Measurements from ENCODE around the gene DOCK1.

DOCK1 gene

GRCh38 chr10:127325506-127325905 lies 420.3 kb downstream of the DOCK1 start:
- no peak for DNase-seq
- intact Hi-C loops (cut with DNase I) = no loop called here

- no peak for DNase-seq
- intact Hi-C loops (cut with DNase I) = no loop called here
These were observed 421.7 kb downstream of the DOCK1 start for GRCh38 chr10:127326883-127327282.

GRCh38 chr10:127331696-127332095 lies 426.5 kb downstream of the DOCK1 start:
- intact Hi-C loops (cut with DNase I) = no loop called here
- DNase-seq = no peak

- DNase-seq = peak in 9 of 42 donors; percentile 17 to 52 (median 30)
- intact Hi-C loops (cut with DNase I) = no loop called here
These were observed 427.4 kb downstream of the DOCK1 start for GRCh38 chr10:127332631-127333030.

DNA sequence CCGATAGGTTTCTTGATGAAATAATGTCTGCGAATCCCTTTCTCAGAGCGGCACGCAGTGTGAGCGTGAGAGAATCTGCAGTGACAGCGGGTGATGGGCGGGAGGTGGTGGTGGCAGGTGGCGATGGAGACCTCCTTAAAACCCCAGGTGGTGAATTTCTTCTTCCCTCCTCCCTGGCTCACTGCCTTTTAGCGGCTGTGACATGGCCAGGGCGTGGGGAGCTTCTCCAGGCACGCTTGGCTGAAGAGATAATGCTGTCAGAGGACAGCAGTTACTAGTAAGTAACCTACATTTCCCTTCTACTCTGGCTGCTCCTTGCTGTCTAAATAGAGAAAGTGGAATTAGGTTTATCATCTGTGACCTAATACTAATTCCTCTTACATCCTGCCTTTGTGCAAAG lies 432.6 kb downstream of the DOCK1 start:
- intact Hi-C loops (cut with DNase I) = no loop called here
- DNase-seq = no peak

DNA sequence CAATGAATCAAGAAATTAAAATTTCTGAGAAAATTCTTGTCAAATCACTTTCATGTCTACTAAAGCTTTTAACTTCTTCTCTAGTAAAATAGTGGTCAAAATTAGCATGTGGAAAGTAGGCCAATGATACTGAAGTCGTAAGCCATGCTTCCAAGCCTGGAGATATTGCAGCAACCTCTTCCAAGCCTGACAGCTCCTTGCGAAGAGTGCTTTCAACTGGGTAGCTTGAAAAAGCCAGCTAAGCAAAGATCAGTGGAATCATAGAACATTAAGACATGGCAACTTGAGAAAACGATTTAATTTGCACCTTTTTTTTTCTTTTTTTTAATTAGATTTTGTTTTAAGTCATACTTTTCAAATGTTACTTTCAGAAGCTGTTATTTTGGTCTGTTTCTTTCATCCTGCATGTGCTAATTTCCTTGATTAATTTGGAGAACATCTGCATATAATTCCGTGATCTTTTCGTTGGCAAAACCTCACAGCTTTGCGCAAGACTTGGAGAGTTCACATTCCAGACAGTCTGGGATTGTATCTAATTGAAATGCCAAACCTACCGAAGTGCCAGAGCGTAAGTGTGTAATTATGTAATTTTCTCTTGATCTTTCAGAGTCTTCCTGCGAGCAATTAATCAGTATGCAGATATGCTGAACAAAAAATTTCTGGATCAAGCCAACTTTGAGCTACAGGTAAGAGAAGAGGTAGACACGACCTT lies 433.3 kb downstream of the DOCK1 start:
- peak in 1 of 42 donors; percentile 14 for DNase-seq
- intact Hi-C loops (cut with DNase I) = no loop called here

- no peak for DNase-seq
- intact Hi-C loops (cut with DNase I) = no loop called here
These were observed 438.6 kb downstream of the DOCK1 start for GRCh38 chr10:127343821-127344220.

DNA sequence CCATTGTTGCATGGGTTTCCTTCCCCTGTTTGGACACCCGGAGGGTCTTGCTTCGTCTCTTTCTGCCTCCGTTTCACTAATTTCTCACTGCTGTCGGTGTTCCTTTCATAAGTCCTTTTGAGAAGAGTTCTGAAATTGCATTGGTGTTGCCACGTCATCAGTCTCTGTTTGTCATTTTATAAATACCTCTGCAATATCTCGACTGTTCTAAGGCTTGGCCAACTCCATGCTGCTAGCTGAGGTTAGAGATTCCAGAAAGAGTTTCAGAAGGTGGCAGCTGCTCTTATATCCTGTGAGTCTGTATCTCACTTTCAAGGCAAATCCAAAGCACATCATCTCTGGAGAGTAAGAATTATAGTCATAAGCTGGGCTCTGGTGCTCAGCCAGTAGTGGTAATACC lies 439.1 kb downstream of the DOCK1 start:
- DNase-seq = no peak
- intact Hi-C loops (cut with DNase I) = no loop called here

GRCh38 chr10:127345231-127345965 lies 440.2 kb downstream of the DOCK1 start:
- intact Hi-C loops (cut with DNase I) = no loop called here
- DNase-seq = no peak

DNA sequence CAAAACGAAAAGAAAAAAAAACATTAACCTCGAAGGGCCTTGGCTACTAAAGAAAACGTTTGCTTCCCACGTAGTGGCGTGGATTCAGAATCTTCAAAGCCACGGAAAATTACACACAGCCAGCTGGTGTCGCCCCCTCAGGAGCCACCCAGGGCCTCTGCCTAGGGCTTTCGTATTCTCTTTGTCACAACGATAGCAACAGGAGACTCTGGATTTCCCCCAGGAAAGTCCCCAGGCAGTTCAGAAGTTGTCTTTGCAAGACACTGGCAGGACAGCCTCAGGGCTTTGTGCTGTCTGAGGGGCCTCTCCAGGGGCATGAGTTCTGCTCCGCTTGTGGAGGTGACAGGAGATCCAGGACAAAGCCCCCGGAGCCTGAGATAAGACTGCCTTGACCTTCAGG lies 441.4 kb downstream of the DOCK1 start:
- intact Hi-C loops (cut with DNase I) = no loop called here
- DNase-seq = no peak

GRCh38 chr10:127347202-127347959 lies 442.2 kb downstream of the DOCK1 start:
- DNase-seq = no peak
- intact Hi-C loops (cut with DNase I) = no loop called here

GRCh38 chr10:127349737-127350136 lies 444.5 kb downstream of the DOCK1 start:
- intact Hi-C loops (cut with DNase I) = no loop called here
- DNase-seq = no peak

DNA sequence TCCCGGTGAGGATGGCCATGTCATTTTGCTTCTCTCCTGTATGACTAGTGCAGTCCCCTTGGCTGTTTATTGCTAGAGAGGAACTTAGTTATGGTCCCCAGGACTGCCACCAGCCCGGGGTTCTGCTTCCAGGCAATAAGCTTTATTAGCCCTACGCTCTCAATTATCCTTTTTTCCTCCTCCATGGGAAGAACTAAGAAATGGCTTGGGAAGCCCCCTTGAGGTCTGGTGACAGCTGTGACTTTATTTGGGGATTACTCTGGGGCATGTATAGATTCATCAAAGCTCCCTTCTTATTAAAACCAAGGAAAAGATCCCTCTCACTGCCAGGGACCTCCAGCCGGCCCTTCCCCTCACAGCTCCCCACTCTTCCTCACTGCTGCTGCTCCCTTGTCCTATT lies 446.3 kb downstream of the DOCK1 start:
- DNase-seq = no peak
- intact Hi-C loops (cut with DNase I) = no loop called here

DNA sequence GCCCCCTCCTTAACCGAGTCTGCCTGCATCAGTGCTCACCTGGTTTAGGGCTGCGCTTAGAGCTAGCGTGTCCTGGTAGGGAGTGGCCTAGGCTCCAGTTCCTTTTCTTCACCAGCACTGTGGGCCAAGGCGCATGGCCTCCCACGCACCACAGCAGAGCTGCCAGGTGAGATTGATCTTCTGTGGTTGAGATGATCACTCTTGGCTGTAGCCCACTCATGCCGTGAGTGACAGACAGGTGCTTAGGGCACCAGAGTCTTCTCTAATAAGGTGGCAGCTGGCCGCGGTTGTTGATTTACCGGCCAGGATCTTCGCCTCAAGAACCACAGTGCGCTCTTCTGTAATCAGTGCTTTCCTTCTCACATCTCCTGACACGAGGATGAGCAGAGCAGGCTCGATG lies 448.3 kb downstream of the DOCK1 start:
- no peak for DNase-seq
- intact Hi-C loops (cut with DNase I) = no loop called here

DNA sequence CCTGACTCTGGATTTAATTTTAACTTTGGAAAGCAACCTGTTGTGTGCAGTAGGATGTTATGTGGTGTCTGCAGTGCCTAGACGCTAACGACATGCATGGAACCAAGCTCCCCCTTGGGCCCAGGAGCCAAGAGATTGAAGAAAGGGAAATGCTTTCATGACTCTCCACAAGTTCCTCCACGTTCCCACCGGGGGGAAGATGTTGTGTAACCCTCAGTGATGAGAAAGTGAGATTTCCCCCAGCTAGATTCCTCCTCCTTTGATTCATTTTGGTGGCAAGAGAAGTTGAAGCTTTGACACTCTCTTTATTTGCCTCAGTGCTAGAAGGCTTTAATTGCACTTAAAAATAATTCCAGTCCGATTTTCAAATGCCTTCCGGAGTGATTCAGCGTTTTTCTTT lies 449.0 kb downstream of the DOCK1 start:
- intact Hi-C loops (cut with DNase I) = no loop called here
- DNase-seq = no peak

- DNase-seq = no peak
- intact Hi-C loops (cut with DNase I) = no loop called here
These were observed 449.8 kb downstream of the DOCK1 start for GRCh38 chr10:127354992-127355391.

DNA sequence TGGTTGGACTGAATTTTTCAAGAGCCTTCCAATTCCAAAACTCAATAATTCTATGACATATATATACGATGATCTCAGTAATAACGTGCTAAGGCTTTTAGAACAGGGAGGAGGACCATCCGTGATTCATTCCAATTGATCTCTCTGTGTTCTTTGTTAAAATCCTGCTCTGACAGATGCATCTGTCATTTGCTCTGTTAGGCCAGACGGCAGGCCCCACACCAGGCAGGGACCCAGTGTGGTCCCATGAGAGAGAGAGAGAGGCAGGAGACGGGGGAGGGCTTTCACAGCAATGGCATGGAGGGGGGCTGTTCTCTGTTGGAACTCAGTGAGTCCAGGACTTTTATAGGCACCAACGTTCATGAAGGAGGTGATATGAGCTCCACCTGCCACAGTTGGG lies 451.1 kb downstream of the DOCK1 start:
- DNase-seq = no peak
- intact Hi-C loops (cut with DNase I) = no loop called here

GRCh38 chr10:127357265-127357664 lies 452.0 kb downstream of the DOCK1 start:
- DNase-seq = no peak
- intact Hi-C loops (cut with DNase I) = no loop called here

DNA sequence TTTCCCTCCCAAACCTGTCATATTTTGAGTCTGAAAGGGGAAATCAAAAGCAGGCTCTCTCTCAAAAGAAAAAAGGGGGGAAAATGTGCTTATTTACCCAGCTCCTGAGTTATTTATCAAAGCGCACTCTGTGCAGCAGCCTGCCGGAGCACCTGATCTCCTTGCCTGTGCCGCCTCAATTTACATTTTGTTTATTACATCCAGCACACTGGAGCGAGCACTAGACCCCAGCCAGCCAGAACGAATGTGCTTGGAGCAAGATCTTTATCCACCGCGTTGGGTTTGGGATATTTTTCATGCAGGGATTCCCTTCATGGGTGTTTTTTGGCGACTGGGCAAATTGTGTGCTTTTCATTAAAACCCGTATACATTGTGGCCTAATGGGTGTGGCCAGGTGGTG lies 453.1 kb downstream of the DOCK1 start:
- intact Hi-C loops (cut with DNase I) = no loop called here
- DNase-seq = no peak

DNA sequence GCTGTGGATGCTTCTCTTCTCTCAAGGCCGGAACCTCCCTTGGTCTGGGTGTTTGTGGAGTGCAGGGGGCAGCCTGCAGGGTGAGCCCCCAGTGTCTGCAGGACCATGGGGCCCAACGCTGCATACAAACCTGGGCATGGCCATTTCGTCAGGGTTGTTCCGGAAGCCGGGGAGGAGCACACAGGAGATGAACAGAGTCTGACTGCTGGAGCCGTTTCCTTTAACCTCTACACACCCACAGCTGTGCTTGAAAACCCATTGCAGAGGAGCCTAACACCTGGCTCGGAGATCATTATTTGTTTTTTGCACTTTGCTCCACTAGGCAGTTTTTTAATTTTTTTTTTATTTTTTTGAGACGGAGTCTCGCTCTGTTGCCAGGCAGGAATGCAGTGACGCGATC lies 458.8 kb downstream of the DOCK1 start:
- intact Hi-C loops (cut with DNase I) = no loop called here
- DNase-seq = no peak

Measured in head of caudate nucleus (tissue), 42 donors.